Motor neuron (in vitro differentiated cells): Measurements from ENCODE around the gene SPTY2D1. TPM values are rescaled to one million over a fixed set of nuclear protein-coding genes. Genes with fewer than 3 reads are reported as not detected.
"Not testable (repeated sequence)": the region's sequence is repeated elsewhere in the genome, so short reads cannot be mapped to it uniquely, and the experiment has no call there.

Source experiments
- ATAC-seq, 8 experiments: fragments of 200-7000 bp; cut with Tn5 transposase; replicated peaks in 6 of 8; 2 replicates each; pipeline ENCODE4 v1.8.0; 2021; ENCODE audit warnings: mild to moderate bottlenecking in 8 of 8, moderate library complexity in 8 of 8
- H3K27ac ChIP-seq, 2 donors: fragments of 250-450 bp; sonication (Bioruptor Pico); 2 replicates each; pipeline ENCODE4 v1.9.0; 2021; ENCODE audit warnings: antibody characterized with exemption in 2 of 2, mild to moderate bottlenecking in 2 of 2, moderate library complexity in 1 of 2
- H3K4me1 ChIP-seq, 2 donors: fragments of 250-450 bp; sonication (Bioruptor Pico); replicated peaks in 1 of 2; 2 replicates each; pipeline ENCODE4 v1.6.1; 2021; ENCODE audit warnings: antibody characterized with exemption in 2 of 2, mild to moderate bottlenecking in 2 of 2, moderate library complexity in 1 of 2
- H3K4me3 ChIP-seq, 5 donors: fragments of 250-450 bp; sonication (Bioruptor Pico); 2 replicates each; pipeline ENCODE4 v1.9.0; 2021; ENCODE audit warnings: antibody characterized with exemption in 5 of 5, mild to moderate bottlenecking in 5 of 5, moderate library complexity in 4 of 5
- WGBS, 10 experiments: fragments of 450-650 bp; shearing (Covaris generic); methylation state at CpG; one replicate each; pipeline ENCODE4 v1.0.0; 2022; 5-methylcytosine and 5-hydroxymethylcytosine counted together
- in situ Hi-C, 9 experiments: fragments of 400-800 bp; cut with MboI; loops; one replicate each; pipeline ENCODE4 v1.15.0; 2021; ENCODE audit warnings: low sequenced_read_pairs in 9 of 9, low pct_unique_long_range_greater_than_20kb in 2 of 9; ENCODE audit not compliant: unreplicated experiment in 9 of 9
- total RNA-seq, 8 experiments: library from RNA; unstranded; fragments of 300-600 nt; gene quantifications; 2 replicates each; pipeline versions ENCODE4 v1.2.3 to v1.2.4, GENCODE V29; 2022

The SPTY2D1 gene
- total RNA-seq, 8 experiments from 2014 or later: 11.2 to 27.0 (median 16.5) TPM

DNA sequence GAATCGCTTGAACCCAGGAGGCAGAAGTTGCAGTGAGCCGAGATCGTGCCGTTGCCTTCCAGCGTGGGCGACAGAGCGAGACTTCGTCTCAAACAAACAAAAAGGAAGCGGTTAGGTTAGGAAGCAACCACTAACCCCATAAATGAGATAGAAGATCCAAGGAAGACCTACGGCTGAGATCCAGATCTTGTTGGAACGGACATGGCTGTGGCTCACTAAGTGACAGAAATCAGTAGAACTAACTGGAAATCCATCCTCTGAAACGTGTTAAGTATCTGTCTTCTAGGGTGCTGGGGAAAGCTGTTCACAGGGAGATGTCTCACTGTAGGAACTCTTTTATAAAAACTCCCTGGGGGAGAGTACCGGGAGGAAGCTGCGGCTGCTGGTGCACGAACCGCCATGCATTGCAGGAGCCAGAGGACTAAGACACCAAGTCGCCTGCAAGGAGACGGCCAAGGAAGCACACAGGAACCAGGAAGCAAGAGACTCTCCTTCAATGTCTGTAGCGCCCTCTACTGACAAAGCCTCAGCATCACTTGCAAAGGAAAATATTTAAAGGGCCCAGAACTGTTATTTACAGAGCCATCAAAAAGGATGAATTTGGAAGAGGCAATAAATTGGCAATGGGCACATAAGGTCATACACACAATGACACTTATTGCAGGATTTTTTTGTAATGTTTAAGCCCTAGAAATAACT lies 16.9 kb upstream of the SPTY2D1 start:
- 59 to 98% (median 76%) methylated on average over 2 to 13 of the region's 19 CpGs; no CpG with 5 or more reads in 2 of the 10 experiments for WGBS, 10 experiments
- Histone ChIP-seq H3K27ac (no peak overlapping the region), H3K4me1 (no peaks in the 10 kb centered on the region), H3K4me3 (no peak overlapping the region)
- in situ Hi-C loops: no loop called here
- ATAC-seq: peak in 3 of 8 experiments; percentile 83 to 95 (median 88)

DNA sequence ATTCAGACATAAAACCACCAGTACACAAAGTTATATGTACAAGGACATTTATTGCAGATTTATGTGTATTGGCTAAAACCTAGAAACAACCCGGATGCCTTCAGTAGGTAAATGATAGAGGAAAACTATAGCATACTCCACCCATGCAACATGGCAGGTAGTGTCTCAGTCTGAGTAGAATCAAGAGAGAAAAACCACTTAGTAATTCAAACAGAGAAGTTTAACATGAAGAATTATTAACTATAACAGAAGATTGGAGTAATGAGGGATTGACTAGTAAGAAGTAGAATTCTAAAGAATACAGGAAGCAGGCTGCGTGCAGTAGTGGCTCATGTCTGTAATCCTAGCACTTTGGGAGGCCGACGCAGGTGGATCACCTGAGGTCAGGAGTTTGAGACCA lies 16.2 kb upstream of the SPTY2D1 start:
- Histone ChIP-seq H3K4me1 (no peaks in the 10 kb centered on the region), H3K27ac (no peak overlapping the region), H3K4me3 (no peak overlapping the region)
- ATAC-seq: no peak
- in situ Hi-C loops: no loop called here
- 17 to 100% (median 75%) methylated on average over 1 to 4 of the region's 4 CpGs; no CpG with 5 or more reads in 1 of the 10 experiments for WGBS, 10 experiments

DNA sequence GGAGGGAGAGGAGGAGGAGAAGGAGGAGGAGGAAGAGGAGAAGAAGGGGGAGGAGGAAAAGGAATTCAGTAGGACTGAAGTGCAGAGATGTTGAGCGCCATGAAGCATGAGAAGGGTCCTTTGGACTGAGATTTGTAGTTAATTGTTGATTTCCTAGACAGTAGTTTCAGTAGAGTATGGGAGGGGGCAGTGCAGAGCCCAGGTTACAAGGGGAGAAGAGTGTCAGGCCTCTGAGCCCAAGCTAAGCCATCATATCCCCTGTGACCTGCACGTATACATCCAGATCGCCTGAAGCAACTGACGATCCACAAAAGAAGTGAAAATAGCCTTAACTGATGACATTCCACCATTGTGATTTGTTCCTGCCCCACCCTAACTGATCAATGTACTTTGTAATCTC lies 8.9 kb upstream of the SPTY2D1 start:
- in situ Hi-C loops: loop anchor here in 1 of 9 experiments (25.0 kb wide), 1 partner anchor 106 kb away; the partner anchor contains the start of gene TSG101
- WGBS, 10 experiments: 39 to 89% methylated on average over 1 to 3 of the region's 4 CpGs; no CpG with 5 or more reads in 8 of the 10 experiments
- not testable (repeated sequence) for ATAC-seq

DNA sequence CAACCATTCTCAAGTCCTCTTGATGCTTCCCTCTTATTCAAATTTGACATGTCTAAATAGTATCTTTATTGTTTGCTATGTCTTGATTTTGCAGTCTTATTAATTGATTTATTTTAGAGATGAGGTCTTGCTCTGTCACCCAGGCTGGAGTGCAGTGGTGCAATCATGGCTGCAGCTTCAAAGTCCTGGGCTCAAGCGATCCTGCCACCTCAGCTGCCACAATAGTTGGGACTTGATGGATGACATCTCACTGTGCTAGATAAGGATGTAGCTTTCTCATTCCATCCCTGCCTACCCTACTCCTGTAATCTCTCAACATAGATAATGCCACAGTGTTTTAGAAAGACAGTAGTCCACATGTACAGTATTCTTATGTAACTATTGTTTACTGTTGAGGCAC lies 7.5 kb upstream of the SPTY2D1 start:
- H3K4me3 ChIP-seq: no peak overlapping the region
- no peak for ATAC-seq
- in situ Hi-C loops: loop anchor here in 1 of 9 experiments (25.0 kb wide), 1 partner anchor 104 kb away; the partner anchor contains the start of gene TSG101
- H3K4me1 ChIP-seq: no peaks in the 10 kb centered on the region
- no peak overlapping the region for H3K27ac ChIP-seq
- WGBS, 10 experiments: 40 to 71% (median 60%) methylated on average over 1 of the region's 1 CpG; no CpG with 5 or more reads in 7 of the 10 experiments

More for the DNA sequence above, 8.9 kb upstream of the SPTY2D1 start:
- not testable (repeated sequence) for H3K4me3 ChIP-seq, H3K4me1 ChIP-seq, H3K27ac ChIP-seq

DNA sequence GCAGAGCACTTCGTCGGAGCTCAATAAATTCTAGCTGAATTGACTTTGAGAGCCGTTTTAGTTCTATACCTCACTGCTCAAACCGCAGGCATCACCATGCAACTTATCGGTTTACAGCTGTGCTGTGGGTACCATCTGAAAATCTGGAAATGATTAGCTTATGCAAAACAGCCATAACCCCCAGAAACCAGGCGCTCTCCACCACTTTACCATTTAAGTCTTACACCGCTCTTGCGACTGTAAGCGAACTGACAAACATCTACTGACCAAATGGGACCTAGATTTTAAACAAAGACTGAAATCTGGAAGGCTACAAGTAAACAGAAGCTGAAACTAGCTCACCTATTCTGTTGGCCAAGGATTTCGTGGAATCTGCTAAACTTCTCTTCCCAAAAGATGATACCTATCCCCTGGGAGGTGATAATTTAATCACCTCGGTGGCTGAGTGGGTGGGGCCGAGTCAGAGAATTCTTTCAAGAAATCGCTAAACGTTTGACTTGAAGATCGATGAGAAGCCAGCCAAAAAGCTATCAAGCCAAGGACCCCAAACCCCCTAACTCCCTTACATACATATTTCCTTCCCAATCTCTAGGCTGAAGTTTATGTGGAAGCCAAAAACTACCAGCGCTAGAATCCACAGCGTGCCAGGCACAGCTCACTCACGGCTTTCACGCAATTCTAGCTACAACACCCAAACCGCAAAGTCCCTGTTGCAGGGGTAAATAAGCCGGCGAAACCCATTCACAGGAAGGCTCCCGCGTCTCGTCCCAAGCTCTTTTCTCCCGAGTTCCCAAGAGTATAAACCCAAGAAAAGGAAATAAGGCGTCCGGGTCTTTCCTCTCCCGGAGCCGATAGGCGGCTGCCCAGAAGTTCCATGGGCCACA lies 644 bp downstream of the SPTY2D1 start:
- peak overlapping the region; percentile 45 to 78 (median 69) for H3K4me3 ChIP-seq
- in situ Hi-C loops: loop anchor here in 1 of 9 experiments (25.0 kb wide), 1 partner anchor 96 kb away; the partner anchor contains the start of gene TSG101
- ATAC-seq: peak in 2 of 8 experiments; percentile 2
- WGBS, 10 experiments: 0 to 45% (median 9%) methylated on average over 1 to 21 of the region's 31 CpGs
- peak overlapping the region; percentile 77 to 99 for H3K27ac ChIP-seq
- H3K4me1 ChIP-seq: peaks cover 5% of the 10 kb centered on the region in 2 donors

DNA sequence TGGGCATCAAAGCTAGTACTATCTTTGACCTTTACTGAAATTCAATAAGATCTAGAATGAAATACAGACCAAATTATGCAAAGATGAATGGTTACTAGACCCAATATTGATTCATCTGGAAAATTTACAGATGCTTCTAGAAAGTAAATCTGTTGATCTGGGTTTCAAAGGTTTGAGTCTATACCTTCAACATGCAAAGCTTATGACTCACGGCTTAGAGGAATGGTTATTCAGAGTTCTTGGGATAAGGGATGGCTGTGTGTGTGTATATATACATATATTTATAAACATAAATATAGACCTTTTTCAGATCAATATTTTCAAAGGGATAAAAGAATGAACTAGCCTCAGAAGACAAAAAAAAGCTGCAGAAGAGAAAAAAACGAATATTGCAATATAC lies 1.3 kb downstream of the SPTY2D1 start:
- in situ Hi-C loops: loop anchor here in 1 of 9 experiments (25.0 kb wide), 1 partner anchor 96 kb away; the partner anchor contains the start of gene TSG101
- 0 to 80% (median 35%) methylated on average over 1 to 2 of the region's 2 CpGs for WGBS, 10 experiments
- H3K4me3 ChIP-seq: peak overlapping the region; percentile 45 to 78 (median 69)
- no peak overlapping the region for H3K27ac ChIP-seq
- no peak for ATAC-seq
- peaks cover 5% of the 10 kb centered on the region in 2 donors for H3K4me1 ChIP-seq

DNA sequence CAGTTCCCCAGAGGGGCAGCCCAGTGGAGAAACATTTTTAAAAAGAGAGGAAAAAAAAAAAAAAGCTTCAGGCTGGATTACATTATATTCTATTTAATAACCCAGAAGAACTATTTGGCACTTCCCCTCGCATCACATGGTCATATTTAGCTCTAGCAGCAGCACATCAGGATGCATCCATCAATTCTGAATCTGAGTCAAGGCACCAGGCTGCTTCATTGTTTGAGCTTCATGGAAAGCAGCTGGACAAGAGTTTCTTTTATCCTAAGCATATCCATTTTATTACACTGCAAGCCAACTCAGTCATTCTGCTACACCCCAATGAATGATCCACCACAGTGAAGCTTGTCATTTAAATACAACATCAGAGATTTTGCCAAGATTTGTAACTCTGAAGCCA lies 10.0 kb downstream of the SPTY2D1 start:
- 43 to 92% (median 83%) methylated on average over 1 of the region's 1 CpG; no CpG with 5 or more reads in 5 of the 10 experiments for WGBS, 10 experiments
- Histone ChIP-seq H3K4me3 (no peak overlapping the region), H3K4me1 (no peaks in the 10 kb centered on the region), H3K27ac (no peak overlapping the region)
- peak in 2 of 8 experiments; percentile 16 to 39 for ATAC-seq
- in situ Hi-C loops: no loop called here

DNA sequence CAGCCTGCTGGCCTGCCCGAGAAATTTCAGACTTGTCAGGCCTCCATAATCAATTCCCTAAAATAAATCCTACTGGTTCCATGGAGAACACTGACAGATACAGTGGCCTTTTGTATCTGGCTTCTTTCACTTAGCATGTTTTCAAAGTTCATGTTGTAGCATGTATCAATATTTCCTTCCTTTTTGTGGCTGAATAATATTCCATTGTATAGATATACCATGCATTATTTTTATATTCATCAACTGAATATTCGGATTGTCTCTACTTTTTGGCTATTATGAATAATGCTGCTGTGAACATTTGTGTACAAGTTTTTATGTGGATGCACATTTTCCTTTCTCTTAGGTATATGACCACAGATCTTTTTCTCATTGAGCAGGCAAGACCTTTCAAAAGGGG lies 10.4 kb downstream of the SPTY2D1 start:
- Histone ChIP-seq H3K4me3 (no peak overlapping the region), H3K27ac (no peak overlapping the region), H3K4me1 (no peaks in the 10 kb centered on the region)
- no peak for ATAC-seq
- in situ Hi-C loops: no loop called here
- WGBS, 10 experiments: 85 to 100% (median 100%) methylated on average over 1 to 2 of the region's 2 CpGs; no CpG with 5 or more reads in 1 of the 10 experiments

DNA sequence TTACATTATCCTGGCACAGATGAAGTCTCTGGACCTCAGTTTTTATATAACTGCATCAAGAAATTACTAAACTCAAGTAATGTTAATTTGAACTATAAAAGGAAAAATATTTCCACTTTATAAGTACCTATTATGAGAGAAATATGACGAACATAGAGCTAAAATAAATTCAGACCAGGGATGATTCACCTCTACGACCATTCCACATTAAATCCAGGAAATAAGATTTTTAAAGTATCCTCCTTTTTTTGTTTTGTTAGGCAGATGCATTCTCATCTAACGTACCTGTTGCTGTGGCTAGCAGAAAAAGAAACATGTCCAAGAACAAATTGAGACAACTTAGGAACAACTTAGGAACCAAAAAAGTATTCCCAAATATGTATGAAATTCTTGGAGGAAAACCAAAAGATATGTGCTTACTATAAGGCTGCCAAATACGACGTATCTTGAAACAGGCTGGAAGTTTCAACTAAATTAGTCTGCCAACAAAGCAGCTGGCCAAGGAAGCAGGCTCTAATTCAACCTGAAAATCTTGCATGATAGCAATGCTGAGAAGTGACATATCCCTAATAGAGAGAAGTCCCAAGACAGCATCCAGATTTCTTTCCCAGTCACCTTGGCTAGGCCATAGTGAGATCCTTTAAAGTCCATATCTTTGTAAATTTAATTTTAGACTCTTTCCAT lies 15.7 kb downstream of the SPTY2D1 start:
- in situ Hi-C loops: no loop called here
- H3K4me3 ChIP-seq: no peak overlapping the region
- H3K4me1 ChIP-seq: no peaks in the 10 kb centered on the region
- ATAC-seq: no peak
- 14 to 100% (median 84%) methylated on average over 3 to 5 of the region's 5 CpGs; no CpG with 5 or more reads in 1 of the 10 experiments for WGBS, 10 experiments
- H3K27ac ChIP-seq: no peak overlapping the region

DNA sequence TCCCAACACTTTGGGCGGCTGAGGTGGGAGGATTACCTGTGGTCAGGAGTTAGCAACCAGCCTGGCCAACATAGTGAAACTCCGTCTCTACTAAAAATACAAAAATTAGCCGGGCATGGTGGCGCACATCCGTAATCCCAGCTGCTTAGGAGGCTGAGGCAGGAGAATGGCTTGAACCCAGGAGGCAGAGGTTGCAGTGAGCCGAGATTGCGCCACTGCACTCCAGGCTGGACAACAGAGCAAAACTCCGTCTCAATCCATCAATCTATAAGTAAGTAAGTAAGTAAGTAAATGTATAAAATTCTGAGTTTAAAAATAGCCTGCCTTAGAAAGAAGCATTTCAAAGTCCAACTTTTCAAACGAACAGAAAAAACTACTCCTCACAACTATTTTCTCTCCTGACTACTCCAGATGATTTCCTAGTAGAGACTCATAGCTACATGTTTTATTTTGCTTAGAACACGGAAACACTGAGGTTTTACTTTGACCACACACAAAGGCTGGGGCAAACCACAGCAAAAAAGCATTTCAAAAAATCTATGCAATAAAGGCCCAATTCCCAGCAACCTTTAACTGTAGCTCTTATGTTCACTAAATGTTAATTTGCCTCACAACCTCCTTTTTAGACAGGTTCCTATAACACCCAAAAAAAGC lies 16.3 kb downstream of the SPTY2D1 start:
- no peak overlapping the region for H3K27ac ChIP-seq
- 47 to 100% (median 98%) methylated on average over 1 to 5 of the region's 10 CpGs; no CpG with 5 or more reads in 3 of the 10 experiments for WGBS, 10 experiments
- H3K4me1 ChIP-seq: no peaks in the 10 kb centered on the region
- in situ Hi-C loops: no loop called here
- no peak overlapping the region for H3K4me3 ChIP-seq
- ATAC-seq: no peak

DNA sequence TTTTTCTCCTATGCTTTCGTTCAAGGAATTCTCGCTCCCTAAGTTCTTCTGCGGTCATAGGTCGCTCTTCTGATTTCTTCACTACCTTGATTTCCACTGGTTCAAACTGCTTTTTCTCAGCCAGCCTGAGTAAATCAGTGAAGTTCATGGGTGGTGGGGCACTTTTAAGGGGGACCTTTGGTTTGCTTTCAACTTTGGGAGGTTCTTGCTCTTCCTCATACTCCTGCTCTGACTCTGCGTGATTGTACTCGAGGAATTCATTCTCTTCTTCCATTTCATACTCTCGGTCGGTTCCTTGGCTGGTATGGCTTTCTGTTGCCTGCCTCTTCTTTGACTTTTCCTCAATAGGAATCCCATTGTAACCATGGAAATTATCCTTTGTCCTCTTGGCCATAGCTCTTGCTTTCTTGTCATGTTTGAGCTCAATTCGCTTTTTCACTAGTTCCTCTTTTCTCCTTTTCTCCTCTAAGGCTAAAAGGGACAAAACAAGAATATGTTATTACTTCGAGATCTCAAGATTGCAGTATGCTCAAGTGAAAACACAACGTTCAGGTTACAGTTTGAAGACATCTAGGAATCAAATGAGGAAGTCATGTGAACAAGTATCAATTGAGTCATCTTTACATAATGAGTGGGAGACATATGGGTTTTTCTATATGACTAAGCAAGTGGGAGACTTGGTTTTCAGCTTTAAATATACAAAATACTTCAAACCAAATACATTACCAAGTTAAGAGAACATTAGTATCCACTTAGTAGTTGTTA lies 18.3 kb downstream of the SPTY2D1 start:
- in situ Hi-C loops: no loop called here
- 73 to 95% (median 90%) methylated on average over 7 to 11 of the region's 11 CpGs for WGBS, 10 experiments
- ATAC-seq: peak in 2 of 8 experiments; percentile 8 to 57
- Histone ChIP-seq H3K4me1 (no peaks in the 10 kb centered on the region), H3K4me3 (no peak overlapping the region), H3K27ac (peak overlapping the region in 1 of 2 donors; percentile 30)
